Measurements from ENCODE around the gene DDX47. TPM values are rescaled to one million over a fixed set of nuclear protein-coding genes. Genes with fewer than 3 reads are reported as not detected.

DDX47 gene
- total and polyA plus RNA-seq, 2 experiments from 2014 or later: 56.2 to 69.4 TPM

- Histone ChIP-seq H3K27me3 (no peaks in the 10 kb centered on the region), H2AFZ (no peak overlapping the region), H3K4me2 (peak overlapping the region; percentile 14), H3K9me3 (ENCODE audit: low read depth) (no peaks in the 10 kb centered on the region), H3K4me3 (no peak overlapping the region), H3K79me2 (no peaks in the 10 kb centered on the region), H3K9me2 (replicated peaks; ENCODE audit: insufficient read depth) (no peaks in the 10 kb centered on the region), H4K20me1 (ENCODE audit: insufficient read depth, poor library complexity, severe bottlenecking) (no peaks in the 10 kb centered on the region), H3K4me1 (ENCODE audit: insufficient read depth) (peaks cover 29% of the 10 kb centered on the region), H3K27ac (peak overlapping the region; percentile 97), H3K36me3 (replicated peaks; ENCODE audit: insufficient read depth, low read depth) (no peaks in the 10 kb centered on the region)
- TF ChIP-seq EZH2phosphoT487 (IDR thresholded peaks at IDR 0.05; ENCODE audit: low read depth, severe bottlenecking, unreplicated experiment) (no peak), CTCF (IDR thresholded peaks at IDR 0.05; ENCODE audit: poor library complexity) (no peak), EZH2 (IDR thresholded peaks at IDR 0.05; ENCODE audit: borderline replicate concordance) (no peak)
- 68% methylated on average over 7 of the region's 7 CpGs for WGBS (ENCODE audit: low lambda C conversion rate, missing lambda C conversion rate)
- DNase-seq (ENCODE audit: low spot score): peak; percentile 73
Observed at GRCh38 chr12:12835378-12836146, 22.4 kb downstream of the DDX47 start.

- Histone ChIP-seq H2AFZ (no peak overlapping the region), H4K20me1 (ENCODE audit: insufficient read depth, poor library complexity, severe bottlenecking) (no peaks in the 10 kb centered on the region), H3K79me2 (no peaks in the 10 kb centered on the region), H3K4me1 (ENCODE audit: insufficient read depth) (peaks cover 29% of the 10 kb centered on the region), H3K9me2 (replicated peaks; ENCODE audit: insufficient read depth) (no peaks in the 10 kb centered on the region), H3K27ac (peak overlapping the region; percentile 97), H3K27me3 (no peaks in the 10 kb centered on the region), H3K36me3 (replicated peaks; ENCODE audit: insufficient read depth, low read depth) (no peaks in the 10 kb centered on the region), H3K4me3 (no peak overlapping the region), H3K9me3 (ENCODE audit: low read depth) (no peaks in the 10 kb centered on the region), H3K4me2 (peak overlapping the region; percentile 12)
- 70% methylated on average over 6 of the region's 6 CpGs for WGBS (ENCODE audit: low lambda C conversion rate, missing lambda C conversion rate)
- DNase-seq (ENCODE audit: low spot score): no peak
- TF ChIP-seq EZH2 (IDR thresholded peaks at IDR 0.05; ENCODE audit: borderline replicate concordance) (no peak), EZH2phosphoT487 (IDR thresholded peaks at IDR 0.05; ENCODE audit: low read depth, severe bottlenecking, unreplicated experiment) (no peak), CTCF (IDR thresholded peaks at IDR 0.05; ENCODE audit: poor library complexity) (no peak)
Observed at GRCh38 chr12:12836571-12836970, 23.4 kb downstream of the DDX47 start.

DNA sequence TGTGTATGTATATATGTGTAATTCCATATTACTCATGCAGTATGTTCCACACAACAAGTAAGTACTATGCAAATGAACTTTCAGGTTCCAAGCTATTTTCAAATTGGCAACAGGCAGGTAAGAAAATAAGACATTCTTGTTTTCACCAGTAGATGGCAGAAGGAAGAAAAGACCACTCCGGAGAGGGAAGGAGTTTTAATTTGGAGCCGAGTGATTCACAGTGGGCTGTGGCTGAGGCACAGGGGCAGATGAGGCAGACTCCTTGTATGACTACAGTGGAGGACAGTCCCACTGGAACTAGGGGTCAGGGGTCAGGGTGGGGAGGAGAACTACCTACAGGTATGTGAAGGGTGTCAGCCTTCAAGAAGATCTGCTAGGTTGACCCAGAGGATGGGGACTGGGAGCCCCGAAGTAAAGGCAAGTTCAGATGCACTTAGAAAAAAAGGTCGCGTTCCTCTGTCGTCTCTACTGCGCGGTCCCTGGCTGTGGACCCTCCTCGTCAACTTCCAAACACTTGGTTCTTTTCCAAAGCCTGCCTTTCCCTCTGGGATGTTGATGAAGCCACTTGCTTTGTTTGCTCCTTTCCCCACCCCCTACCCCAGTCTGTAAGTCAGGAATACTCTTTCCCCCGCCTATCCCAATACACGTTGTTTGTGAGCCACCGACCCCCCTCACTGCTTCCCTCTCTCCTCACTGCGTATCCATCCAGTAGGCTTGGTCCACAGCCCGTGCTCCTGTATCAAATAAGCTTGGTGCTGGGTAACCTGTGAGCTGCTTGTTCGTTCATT is 24.1 kb downstream of the DDX47 start:
- no peaks in the 10 kb centered on the region for H3K9me3 ChIP-seq (ENCODE audit: low read depth)
- no peak overlapping the region for H2AFZ ChIP-seq
- no peaks in the 10 kb centered on the region for H3K9me2 ChIP-seq (replicated peaks; ENCODE audit: insufficient read depth)
- 61% methylated on average over 15 of the region's 15 CpGs for WGBS (ENCODE audit: low lambda C conversion rate, missing lambda C conversion rate)
- DNase-seq (ENCODE audit: low spot score): peak; percentile 83
- no peak for TF ChIP-seq EZH2phosphoT487 (IDR thresholded peaks at IDR 0.05; ENCODE audit: low read depth, severe bottlenecking, unreplicated experiment)
- peak; percentile 62 for TF ChIP-seq CTCF (IDR thresholded peaks at IDR 0.05; ENCODE audit: poor library complexity)
- no peaks in the 10 kb centered on the region for H3K79me2 ChIP-seq
- peaks cover 29% of the 10 kb centered on the region for H3K4me1 ChIP-seq (ENCODE audit: insufficient read depth)
- no peaks in the 10 kb centered on the region for H4K20me1 ChIP-seq (ENCODE audit: insufficient read depth, poor library complexity, severe bottlenecking)
- H3K27me3 ChIP-seq: no peaks in the 10 kb centered on the region
- H3K36me3 ChIP-seq (replicated peaks; ENCODE audit: insufficient read depth, low read depth): no peaks in the 10 kb centered on the region
- no peak overlapping the region for H3K4me3 ChIP-seq
- no peak overlapping the region for H3K4me2 ChIP-seq
- peak overlapping the region; percentile 97 for H3K27ac ChIP-seq
